GM23248 (cell line): ENCODE data around the gene PARP15. TPM values are rescaled to one million over a fixed set of nuclear protein-coding genes. Genes with fewer than 3 reads are reported as not detected.

Source experiments
- DNase-seq: peaks from one replicate; pipeline ENCODE4 v3.0.0-alpha.2; 2015
- H2AFZ ChIP-seq: fragments of 200-600 bp; sonication (generic); 2 replicates; pipeline ENCODE4 v1.6.1; 2016; ENCODE audit warnings: antibody characterized with exemption
- H3F3A ChIP-seq: fragments of 200-600 bp; sonication (generic); 2 replicates; pipeline ENCODE4 v1.6.1; 2016; ENCODE audit warnings: mild to moderate bottlenecking, antibody characterized with exemption, mixed run types; ENCODE audit not compliant: insufficient read depth
- H3K27ac ChIP-seq: fragments of 200-600 bp; sonication (generic); 2 replicates; pipeline ENCODE4 v1.5.1; 2016; ENCODE audit warnings: mild to moderate bottlenecking
- H3K27me3 ChIP-seq: fragments of 200-600 bp; sonication (generic); replicated peaks from 2 replicates; pipeline ENCODE4 v1.6.1; 2016; ENCODE audit warnings: mild to moderate bottlenecking; ENCODE audit not compliant: insufficient read depth
- H3K36me3 ChIP-seq: fragments of 200-600 bp; sonication (generic); 2 replicates; pipeline ENCODE4 v1.6.1; 2016; ENCODE audit warnings: low read depth, mild to moderate bottlenecking
- H3K4me1 ChIP-seq: fragments of 200-600 bp; sonication (generic); 2 replicates; pipeline ENCODE4 v1.6.1; 2016; ENCODE audit warnings: mild to moderate bottlenecking; ENCODE audit not compliant: insufficient read depth
- H3K4me2 ChIP-seq: fragments of 200-600 bp; sonication (generic); one replicate; pipeline ENCODE4 v1.6.1; 2016; ENCODE audit warnings: mild to moderate bottlenecking; ENCODE audit not compliant: unreplicated experiment
- H3K4me3 ChIP-seq: fragments of 200-600 bp; sonication (generic); 2 replicates; pipeline ENCODE4 v1.5.1; 2016; ENCODE audit warnings: mild to moderate bottlenecking
- H3K79me2 ChIP-seq: fragments of 200-600 bp; sonication (generic); 2 replicates; pipeline ENCODE4 v1.6.1; 2016; ENCODE audit warnings: mild to moderate bottlenecking; ENCODE audit not compliant: insufficient read depth
- H3K9ac ChIP-seq: fragments of 200-600 bp; sonication (generic); 2 replicates; pipeline ENCODE4 v1.6.1; 2016; ENCODE audit warnings: mild to moderate bottlenecking
- H3K9me2 ChIP-seq: fragments of 200-600 bp; sonication (generic); 2 replicates; pipeline ENCODE4 v1.6.1; 2016; ENCODE audit warnings: mixed run types, mild to moderate bottlenecking, moderate library complexity; ENCODE audit not compliant: insufficient read depth
- H3K9me3 ChIP-seq: fragments of 200-600 bp; sonication (generic); one replicate; pipeline ENCODE4 v1.6.1; 2017; ENCODE audit warnings: low read depth
- H4K20me1 ChIP-seq: fragments of 200-600 bp; sonication (generic); 2 replicates; pipeline ENCODE4 v1.6.0; 2016; ENCODE audit not compliant: insufficient read depth
- EZH2 ChIP-seq: fragments of 200-600 bp; sonication (generic); IDR thresholded peaks from 2 replicates; pipeline ENCODE4 v1.6.1; 2018; ENCODE audit warnings: antibody characterized with exemption, mild to moderate bottlenecking; ENCODE audit not compliant: insufficient read depth, poor library complexity, severe bottlenecking
- EZH2phosphoT487 ChIP-seq: fragments of 200-600 bp; sonication (generic); IDR thresholded peaks from 2 replicates; pipeline ENCODE4 v1.6.1; 2018; ENCODE audit warnings: antibody characterized with exemption, moderate library complexity, mild to moderate bottlenecking, low read depth; ENCODE audit not compliant: insufficient read depth
- WGBS, 2 experiments: methylation state at CpG; one replicate each; pipeline ENCODE4 v1.1.6; 2015 to 2017; ENCODE audit warnings: low lambda C conversion rate in 2 of 2, low coverage in 1 of 2; ENCODE audit errors: missing lambda C conversion rate in 2 of 2; 5-methylcytosine and 5-hydroxymethylcytosine counted together
- in situ Hi-C: fragments of 300-500 bp; cut with MboI; formaldehyde crosslinking; loops from 2 replicates; pipeline ENCODE4 v1.15.0; 2020
- polyA plus RNA-seq: library from polyadenylated mRNA; unstranded; fragments of >200 nt; fragmentation: Nextera tagmentation; extraction: Ambion mirVana; gene quantifications from 2 replicates; pipeline ENCODE4 v1.2.1, GENCODE V29; 2016
- total RNA-seq: library from RNA; depleted of rRNA; stranded (reverse); fragments of >200 nt; shearing (Covaris generic); gene quantifications from 2 replicates; pipeline ENCODE4 v1.2.3, GENCODE V29; 2014

PARP15 gene
- total and polyA plus RNA-seq, 2 experiments from 2014 or later, result under 0.01 to 0.29 TPM

DNA sequence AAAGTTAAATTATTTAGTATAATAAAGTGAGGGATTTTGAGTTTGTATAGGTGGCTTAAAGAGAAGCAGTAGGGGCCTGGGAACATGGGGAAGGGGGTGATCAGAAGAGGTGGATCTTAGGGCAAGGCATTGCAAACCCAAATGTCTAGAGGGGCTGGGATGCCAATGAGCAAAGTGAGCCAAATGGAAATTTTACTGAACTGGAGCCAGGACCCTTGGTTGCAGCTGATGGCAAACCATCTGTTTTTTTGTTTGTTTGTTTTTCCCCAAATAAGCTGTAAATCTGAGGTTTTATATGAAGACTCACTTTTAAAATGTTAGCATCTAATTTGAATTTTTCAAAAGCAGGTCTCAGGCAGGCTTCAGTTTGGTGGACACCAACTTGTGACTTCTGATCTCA is 88.4 kb downstream of the PARP15 start:
- Histone ChIP-seq H3K4me2 (no peak overlapping the region), H3K9me3 (no peaks in the 10 kb centered on the region), H3K9ac (no peak overlapping the region), H3K4me1 (peaks cover 3% of the 10 kb centered on the region; the same call in 1 of the 2 replicates), H3F3A (peaks cover 9% of the 10 kb centered on the region), H3K27me3 (no peaks in the 10 kb centered on the region; the same call in 1 of the 2 replicates), H3K4me3 (no peak overlapping the region), H3K36me3 (no peaks in the 10 kb centered on the region), H4K20me1 (no peaks in the 10 kb centered on the region), H3K9me2 (no peaks in the 10 kb centered on the region), H3K79me2 (no peaks in the 10 kb centered on the region), H3K27ac (no peak overlapping the region), H2AFZ (no peak overlapping the region)
- DNase-seq, result no peak
- TF ChIP-seq EZH2 (no peak), EZH2phosphoT487 (no peak)
- in situ Hi-C loops, result no loop called here

DNA sequence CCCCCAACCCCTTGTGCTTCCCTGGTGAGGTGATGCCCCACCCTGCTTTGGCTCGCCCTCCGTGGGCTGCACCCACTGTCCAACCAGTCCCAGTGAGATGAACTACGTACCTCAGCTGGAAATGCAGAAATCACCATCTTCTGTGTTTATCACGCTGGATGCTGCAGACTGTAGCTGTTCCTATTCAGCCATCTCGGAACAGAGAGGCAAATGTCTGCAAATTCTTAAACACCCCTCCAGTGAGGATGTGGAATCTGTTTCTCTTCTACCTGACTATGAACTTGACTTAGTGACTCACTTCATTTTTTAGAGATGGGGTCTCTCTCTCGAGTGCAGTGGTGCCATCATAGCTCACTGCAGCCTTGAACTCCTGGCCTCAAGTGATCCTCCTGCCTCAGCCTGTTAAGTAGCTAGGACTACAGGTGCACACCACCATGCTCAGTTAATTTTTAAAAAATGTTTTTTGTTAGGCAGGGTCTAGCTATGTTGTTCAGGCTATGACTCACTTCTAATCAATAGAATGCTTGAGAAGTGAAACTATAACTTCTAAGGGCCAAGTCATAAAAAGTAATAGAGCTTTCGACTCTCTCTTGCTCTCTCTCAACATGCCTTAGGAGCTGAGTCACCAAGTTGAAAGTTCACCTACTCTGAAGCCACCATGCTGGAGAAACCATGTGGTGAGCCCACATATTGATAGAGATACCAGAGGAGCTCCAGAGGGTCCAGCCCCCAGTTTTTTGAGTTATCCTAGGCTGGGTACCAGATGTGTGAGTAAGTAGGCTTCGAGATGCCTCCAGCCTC is 91.7 kb downstream of the PARP15 start:
- in situ Hi-C loops, result no loop called here
- WGBS, 2 experiments, result 62 to 72% methylated on average over 8 of the region's 8 CpGs
- no peaks in the 10 kb centered on the region for H3K27me3 ChIP-seq
- no peak for TF ChIP-seq EZH2phosphoT487
- TF ChIP-seq EZH2, result no peak
- peak; percentile 61 for DNase-seq
- no peak overlapping the region for H3K4me2 ChIP-seq
- peaks cover 3% of the 10 kb centered on the region; the same call in 1 of the 2 replicates for H3K4me1 ChIP-seq
- no peak overlapping the region for H3K27ac ChIP-seq
- no peaks in the 10 kb centered on the region for H3K9me3 ChIP-seq
- no peaks in the 10 kb centered on the region for H3K9me2 ChIP-seq
- H3F3A ChIP-seq, result peaks cover 9% of the 10 kb centered on the region
- no peaks in the 10 kb centered on the region for H4K20me1 ChIP-seq
- H2AFZ ChIP-seq, result peak overlapping the region; percentile 59
- no peak overlapping the region for H3K9ac ChIP-seq
- no peaks in the 10 kb centered on the region for H3K36me3 ChIP-seq
- H3K79me2 ChIP-seq, result no peaks in the 10 kb centered on the region
- no peak overlapping the region for H3K4me3 ChIP-seq

DNA sequence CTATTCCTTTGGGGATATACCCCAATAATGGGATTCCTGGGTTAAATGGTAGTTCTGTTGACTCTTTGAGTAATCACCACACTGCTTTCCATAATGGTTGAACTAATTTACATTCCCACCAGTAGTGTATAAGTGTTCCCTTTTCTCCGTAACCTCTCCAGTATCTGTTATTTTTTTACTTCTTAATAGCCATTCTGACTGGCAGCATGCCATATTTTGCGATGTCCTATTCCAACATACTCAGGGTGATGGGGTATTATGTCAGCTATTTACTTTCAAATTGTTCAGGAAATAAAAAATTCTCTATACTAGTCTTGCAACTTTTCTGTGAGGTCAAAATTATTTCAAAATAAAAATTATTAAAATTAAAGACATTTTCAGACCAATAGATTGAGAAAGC is 94.1 kb downstream of the PARP15 start:
- Histone ChIP-seq H3K27me3 (no peaks in the 10 kb centered on the region), H3K4me3 (no peak overlapping the region), H3K36me3 (no peaks in the 10 kb centered on the region), H3K9ac (no peak overlapping the region), H4K20me1 (no peaks in the 10 kb centered on the region), H3K4me1 (peaks cover 3% of the 10 kb centered on the region; the same call in 1 of the 2 replicates), H3K79me2 (no peaks in the 10 kb centered on the region), H3K4me2 (no peak overlapping the region), H3F3A (peaks cover 9% of the 10 kb centered on the region), H2AFZ (no peak overlapping the region), H3K27ac (no peak overlapping the region), H3K9me3 (no peaks in the 10 kb centered on the region), H3K9me2 (no peaks in the 10 kb centered on the region)
- no peak for TF ChIP-seq EZH2phosphoT487
- no peak for TF ChIP-seq EZH2
- WGBS, 2 experiments, result 93 to 94% methylated on average over 2 of the region's 2 CpGs
- no peak for DNase-seq
- in situ Hi-C loops, result no loop called here

DNA sequence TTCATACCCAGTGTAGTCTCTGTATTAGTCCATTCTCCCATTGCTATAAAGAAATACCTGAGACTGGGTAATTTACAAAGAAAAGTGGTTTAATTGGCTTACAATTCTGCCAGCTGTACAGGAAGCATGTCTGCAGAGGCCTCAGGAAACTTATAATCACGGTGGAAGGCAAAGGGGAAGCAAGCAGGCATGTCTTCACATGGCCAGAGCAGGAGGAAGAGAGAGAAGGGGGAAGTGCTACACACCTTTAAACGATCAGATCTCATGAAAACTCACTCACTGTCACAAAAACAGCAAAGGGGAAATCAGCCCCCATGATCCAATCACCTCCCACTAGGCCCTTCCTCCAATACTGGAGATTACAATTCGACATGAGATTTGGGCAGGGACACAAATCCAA is 96.9 kb downstream of the PARP15 start:
- Histone ChIP-seq H3K27me3 (no peaks in the 10 kb centered on the region), H3K9ac (no peak overlapping the region), H4K20me1 (no peaks in the 10 kb centered on the region), H3K4me2 (no peak overlapping the region), H3K9me3 (no peaks in the 10 kb centered on the region), H3K27ac (no peak overlapping the region), H3K36me3 (no peaks in the 10 kb centered on the region), H3F3A (peaks cover 15% of the 10 kb centered on the region), H3K4me1 (peaks cover 3% of the 10 kb centered on the region; the same call in 1 of the 2 replicates), H2AFZ (no peak overlapping the region), H3K9me2 (no peaks in the 10 kb centered on the region), H3K79me2 (no peaks in the 10 kb centered on the region), H3K4me3 (no peak overlapping the region)
- in situ Hi-C loops, result no loop called here
- DNase-seq, result no peak
- TF ChIP-seq EZH2 (no peak), EZH2phosphoT487 (no peak)
- 53 to 58% methylated on average over 3 of the region's 3 CpGs for WGBS, 2 experiments
